OCI-LY7 (cell line): ENCODE measurements around the gene MAEL.

Experiments
- CTCF ChIP-seq: fragments of 200-600 bp; sonication (generic); conservative IDR thresholded peaks from 2 replicates; pipeline ENCODE4 v1.5.1; 2014; ENCODE audit warnings: mild to moderate bottlenecking, antibody characterized with exemption, low read length, moderate library complexity, mixed read lengths
- EZH2phosphoT487 ChIP-seq: fragments of 200-600 bp; sonication (generic); IDR thresholded peaks from 2 replicates; pipeline ENCODE4 v1.6.1; 2018; ENCODE audit warnings: low read depth, borderline replicate concordance, mild to moderate bottlenecking, mixed run types, antibody characterized with exemption, low read length, moderate library complexity, mixed read lengths

GRCh38 chr1:166952002-166952746 is 36.9 kb upstream of the MAEL start:
- no peak for TF ChIP-seq CTCF
- TF ChIP-seq EZH2phosphoT487: no peak
